ENCODE results near the gene MICU1.

- TF ChIP-seq ZFP3 (CRISPR knock-in tag; IDR thresholded peaks at IDR 0.05) (no peak), ARNTL (CRISPR knock-in tag; IDR thresholded peaks at IDR 0.05; ENCODE audit: borderline replicate concordance, low read depth) (no peak)
Observed at GRCh38 chr10:72502581-72502980, 123.3 kb downstream of the MICU1 start.
